PC-9 (cell line): ENCODE data around the gene IKZF3.

Experiments
- CTCF ChIP-seq: fragments of 200-600 bp; sonication (generic); conservative IDR thresholded peaks from 2 replicates; pipeline ENCODE4 v1.6.1; 2017; ENCODE audit warnings: mixed run types, antibody characterized with exemption, mild to moderate bottlenecking, moderate library complexity
- EZH2 ChIP-seq: fragments of 200-600 bp; sonication (generic); IDR thresholded peaks from 2 replicates; pipeline ENCODE4 v1.8.0; 2017; ENCODE audit warnings: antibody characterized with exemption, low read depth

- TF ChIP-seq EZH2 (no peak), CTCF (no peak)
Measured at GRCh38 chr17:39765766-39766165, 98.3 kb downstream of the IKZF3 start.
